ENCODE measurements around the gene CRYAB. TPM values are rescaled to one million over a fixed set of nuclear protein-coding genes. Genes with fewer than 3 reads are reported as not detected.
A peak's percentile ranks its signal among the peaks of the same experiment; 100 is the strongest.

The CRYAB gene
- total and polyA plus RNA-seq, 2 of the 4 experiments (the other 2 are of a cell fraction), result 6.5 to 19.5 TPM

- H3K9ac ChIP-seq (ENCODE audit: low read depth, low read length), result no peak overlapping the region
- no peak overlapping the region for H3K4me2 ChIP-seq (ENCODE audit: low read depth, low read length)
- no peak overlapping the region for H3K23ac ChIP-seq (ENCODE audit: low read depth, low read length)
- TF ChIP-seq CEBPB (IDR thresholded peaks at IDR 0.05; ENCODE audit: low read depth, low read length) (peak; percentile 85), BHLHE40 (IDR thresholded peaks at IDR 0.05; ENCODE audit: low read depth, low read length) (no peak), RFX5 (IDR thresholded peaks at IDR 0.05; ENCODE audit: low read depth, low read length) (no peak)
- H3K9me3 ChIP-seq (ENCODE audit: control insufficient read depth, insufficient read depth, low read length), result no peaks in the 10 kb centered on the region
- no peak overlapping the region for H2AK9ac ChIP-seq (replicated peaks; ENCODE audit: low read depth, low read length, poor library complexity)
- H3K14ac ChIP-seq (replicated peaks; ENCODE audit: low read depth, low read length), result no peak overlapping the region
- ChIA-PET CTCF (no interaction called here), POLR2A (ENCODE audit: unreplicated experiment) (interaction anchor here (1.1 kb wide), 1 partner anchor 24 kb away, joined by 3 read pairs; no protein-coding TSS in a partner anchor)
- H3K4me3 ChIP-seq (ENCODE audit: insufficient read depth, low read depth, low read length), result no peak overlapping the region
- H4K20me1 ChIP-seq (ENCODE audit: insufficient read depth, low read length), result no peaks in the 10 kb centered on the region
- H3K27me3 ChIP-seq (ENCODE audit: control insufficient read depth, insufficient read depth, low read length), result no peaks in the 10 kb centered on the region
- no peak for DNase-seq
- no TSS peak for BruUV-seq (replicated peaks)
- H3K27ac ChIP-seq (ENCODE audit: insufficient read depth, low read length), result no peak overlapping the region
- in situ Hi-C loops (cut with MboI; ENCODE audit: low sequenced_read_pairs) (no loop called here), intact Hi-C loops (cut with micrococcal nuclease) (no loop called here), dilution Hi-C loops (cut with HindIII; ENCODE audit: low sequenced_read_pairs, unreplicated experiment) (no loop called here)
- no peak for ATAC-seq (ENCODE audit: low read depth)
- H4K5ac ChIP-seq (ENCODE audit: low read depth, low read length), result no peak overlapping the region
- no peak overlapping the region for H2BK15ac ChIP-seq (ENCODE audit: low read depth, low read length)
- H3K79me1 ChIP-seq (ENCODE audit: low read depth in 1 of 2, low read length in 2 of 2), result no peaks in the 10 kb centered on the region
- H2AFZ ChIP-seq (replicated peaks; ENCODE audit: low read length, poor library complexity), result no peak overlapping the region
- H3K9me1 ChIP-seq (ENCODE audit: insufficient read depth, low read length), result no peaks in the 10 kb centered on the region
- no peak overlapping the region for H3K18ac ChIP-seq (ENCODE audit: low read depth, low read length)
- H4K8ac ChIP-seq (ENCODE audit: low read depth in 2 of 2, low read length in 2 of 2), result no peak overlapping the region
- no CpG with 5 or more reads among the region's 2 CpGs for WGBS, 2 experiments (ENCODE audit: extremely low coverage in 2 of 2, insufficient read length in 1 of 2)
- H4K91ac ChIP-seq (ENCODE audit: insufficient read depth, low read depth, low read length), result no peak overlapping the region
- no peak overlapping the region for H2AK5ac ChIP-seq (ENCODE audit: low read depth, low read length)
- H3K4me1 ChIP-seq (ENCODE audit: control insufficient read depth, insufficient read depth, low read length), result no peaks in the 10 kb centered on the region
- no peak overlapping the region for H2BK120ac ChIP-seq (ENCODE audit: low read depth, low read length)
- H2BK5ac ChIP-seq (ENCODE audit: low read depth, low read length, poor library complexity, severe bottlenecking), result no peak overlapping the region
- no peak overlapping the region for H3K56ac ChIP-seq (ENCODE audit: extremely low read depth, insufficient read depth, low read length)
- H2BK20ac ChIP-seq (ENCODE audit: low read depth, low read length), result no peak overlapping the region
- H3K36me3 ChIP-seq (ENCODE audit: control insufficient read depth, insufficient read depth, low read length), result no peaks in the 10 kb centered on the region
- no peak overlapping the region for H3K4ac ChIP-seq (ENCODE audit: low read depth, low read length)
These were observed 24.7 kb downstream of the CRYAB start for GRCh38 chr11:111886844-111887243.
